Erythroblast (primary cell): ENCODE data around the gene RNASEH1.

Experiments
- GATA1 ChIP-seq: IDR thresholded peaks from 2 replicates; pipeline ENCODE4 v1.6.1; 2011; ENCODE audit warnings: low read depth, mild to moderate bottlenecking, control low read depth, low read length, moderate library complexity
- POLR2A ChIP-seq: IDR thresholded peaks from 2 replicates; pipeline ENCODE4 v1.6.1; 2011; ENCODE audit warnings: mild to moderate bottlenecking, low read length

GRCh38 chr2:3571284-3571683 is 13.2 kb upstream of the RNASEH1 start:
- TF ChIP-seq POLR2A (no peak), GATA1 (no peak)
